GM21737 (cell line): ENCODE data around the gene KCNG4.
A peak's percentile ranks its signal among the peaks of the same experiment; 100 is the strongest.
"Not testable (repeated sequence)": the region's sequence is repeated elsewhere in the genome, so short reads cannot be mapped to it uniquely, and the experiment has no call there.

Experiments used
- ATAC-seq: cut with Tn5 transposase; IDR thresholded peaks from one replicate; pipeline ENCODE4 v1.9.1; 2021; ENCODE audit warnings: mild to moderate bottlenecking, moderate library complexity; ENCODE audit not compliant: unreplicated experiment

KCNG4 gene

GRCh38 chr16:84212154-84212553, 27.7 kb downstream of the KCNG4 start:
- ATAC-seq = no peak

DNA sequence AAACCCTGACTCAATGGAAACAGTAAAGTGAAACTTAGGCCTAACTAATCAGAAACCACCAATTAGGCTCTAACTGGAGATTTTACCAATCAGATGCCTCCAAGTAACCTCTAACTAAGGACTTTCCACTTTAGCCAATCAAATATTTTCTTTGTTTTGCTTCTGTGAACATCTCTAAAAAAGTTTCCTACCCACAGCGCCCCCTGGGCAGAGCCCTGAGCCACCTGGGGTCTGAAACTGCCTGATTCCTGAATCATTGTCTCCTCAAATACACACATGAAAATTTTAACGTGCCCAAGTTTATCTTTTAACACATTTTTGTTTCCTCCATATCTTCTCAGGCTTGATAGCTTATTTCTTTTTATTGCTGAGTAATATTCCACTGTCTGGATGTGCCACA, 29.8 kb downstream of the KCNG4 start:
- no peak for ATAC-seq

- no peak for ATAC-seq
Measured at GRCh38 chr16:84207879-84208278, 31.9 kb downstream of the KCNG4 start.

- ATAC-seq = no peak
Measured at GRCh38 chr16:84207251-84207650, 32.6 kb downstream of the KCNG4 start.

DNA sequence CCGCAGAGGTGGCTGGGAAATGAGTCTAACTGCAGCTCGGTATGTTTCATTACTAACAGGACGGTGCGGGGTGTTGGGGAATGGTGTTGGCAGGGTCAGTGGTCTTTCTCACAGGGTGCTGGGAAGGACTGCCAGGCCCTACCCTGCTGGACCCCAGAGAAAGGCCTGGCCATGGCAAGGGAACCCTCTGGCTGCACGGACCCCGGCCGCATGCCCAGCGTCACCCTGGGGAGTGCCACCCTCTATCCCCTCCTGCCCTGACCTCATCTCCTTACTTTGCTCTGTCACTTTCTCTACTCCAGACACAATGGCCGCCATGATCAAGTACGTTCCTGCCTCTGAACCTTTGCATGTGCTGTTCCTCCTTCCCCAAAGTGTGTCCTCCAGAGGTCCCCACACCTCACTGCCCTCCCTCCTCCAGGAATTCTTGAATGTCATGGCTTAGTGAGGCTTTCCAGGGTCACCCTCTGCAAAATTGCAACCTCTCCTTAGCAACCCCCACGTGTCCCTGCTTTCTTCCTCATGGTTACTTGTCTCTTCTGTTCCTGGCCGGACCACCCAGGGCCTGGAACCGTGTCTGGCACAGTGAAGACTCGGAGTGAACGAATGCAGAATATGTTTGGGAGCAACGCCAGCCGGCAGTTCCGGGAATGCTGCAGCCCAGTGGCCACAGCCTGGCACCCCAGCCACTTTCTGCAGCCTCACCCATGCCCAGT, 33.7 kb downstream of the KCNG4 start:
- no peak for ATAC-seq

DNA sequence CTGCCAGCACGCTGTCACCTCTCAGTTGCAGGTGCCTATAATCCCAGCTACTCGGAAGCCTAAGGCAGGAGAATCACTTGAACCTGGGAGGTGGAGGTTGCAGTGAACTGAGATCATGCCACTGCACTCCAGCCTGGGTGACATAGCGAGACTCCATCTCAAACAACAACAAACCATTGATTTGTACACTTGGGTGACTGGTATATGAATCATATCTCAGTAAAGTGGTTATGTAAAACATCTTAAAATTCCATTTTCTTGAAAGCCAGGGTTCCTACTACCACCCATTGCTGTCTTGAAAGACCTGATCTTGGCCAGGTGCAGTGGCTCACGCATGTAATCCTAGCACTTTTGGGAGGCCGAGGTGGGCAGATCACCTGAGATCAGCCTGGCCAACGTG, 34.7 kb downstream of the KCNG4 start:
- ATAC-seq = not testable (repeated sequence)

DNA sequence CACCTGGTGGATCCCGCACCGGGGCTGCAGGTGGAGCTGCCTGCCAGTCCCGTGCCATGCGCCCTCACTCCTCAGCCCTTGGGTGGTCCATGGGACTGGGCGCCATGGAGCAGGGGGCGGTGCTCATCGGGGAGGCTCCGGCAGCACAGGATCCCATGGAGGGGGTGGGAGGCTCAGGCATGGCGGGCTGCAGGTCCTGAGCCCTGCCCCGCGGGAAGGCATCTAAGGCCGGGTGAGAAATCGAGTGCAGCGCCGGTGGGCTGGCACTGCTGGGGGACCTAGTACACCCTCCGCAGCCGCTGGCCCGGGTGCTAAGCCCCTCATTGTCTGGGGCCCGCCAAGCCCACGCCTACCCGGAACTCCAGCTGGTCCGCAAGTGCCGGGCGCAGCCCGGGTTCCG, 35.3 kb downstream of the KCNG4 start:
- not testable (repeated sequence) for ATAC-seq

- no peak for ATAC-seq
Measured at GRCh38 chr16:84199861-84200260, 40.0 kb downstream of the KCNG4 start.

DNA sequence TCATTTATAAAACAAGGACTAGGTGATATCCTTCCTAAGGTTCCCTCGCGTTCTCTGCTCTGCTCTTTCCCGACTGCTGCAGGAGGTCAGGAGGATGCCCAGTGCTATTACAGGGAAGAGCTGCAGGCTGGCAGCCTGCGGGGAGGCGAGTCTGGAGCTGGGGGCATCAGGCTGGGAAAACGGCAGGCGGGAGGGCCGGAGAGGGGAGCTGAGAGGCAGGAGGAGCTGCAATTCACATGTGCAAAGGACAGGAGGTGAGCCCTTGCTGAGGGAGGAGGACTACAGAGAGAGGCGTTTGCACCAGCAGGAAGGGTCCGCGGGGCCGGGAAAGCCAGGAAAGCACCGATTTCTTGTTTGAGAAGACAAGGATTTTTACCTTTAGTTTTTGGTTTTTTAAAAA, 40.7 kb downstream of the KCNG4 start:
- no peak for ATAC-seq

DNA sequence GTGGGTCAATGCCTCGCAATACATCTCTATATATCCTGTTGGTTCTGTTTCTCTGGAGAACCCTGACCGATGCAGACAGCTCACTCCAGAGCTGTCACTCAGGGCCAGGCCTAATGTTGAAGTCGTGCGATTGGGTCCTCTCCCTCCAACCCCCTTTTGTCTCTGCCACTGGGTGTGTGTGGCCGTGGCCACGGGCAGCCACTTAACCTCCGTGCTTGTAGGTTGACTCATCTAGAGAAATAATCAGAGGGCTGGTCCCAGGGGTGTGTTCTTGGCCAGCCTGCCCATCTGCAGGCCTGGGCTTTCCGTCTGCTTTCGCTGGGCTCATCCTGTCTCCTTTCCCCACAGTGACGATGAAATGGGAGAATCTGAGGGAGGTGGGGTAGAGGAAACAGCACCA, 41.4 kb downstream of the KCNG4 start:
- no peak for ATAC-seq

DNA sequence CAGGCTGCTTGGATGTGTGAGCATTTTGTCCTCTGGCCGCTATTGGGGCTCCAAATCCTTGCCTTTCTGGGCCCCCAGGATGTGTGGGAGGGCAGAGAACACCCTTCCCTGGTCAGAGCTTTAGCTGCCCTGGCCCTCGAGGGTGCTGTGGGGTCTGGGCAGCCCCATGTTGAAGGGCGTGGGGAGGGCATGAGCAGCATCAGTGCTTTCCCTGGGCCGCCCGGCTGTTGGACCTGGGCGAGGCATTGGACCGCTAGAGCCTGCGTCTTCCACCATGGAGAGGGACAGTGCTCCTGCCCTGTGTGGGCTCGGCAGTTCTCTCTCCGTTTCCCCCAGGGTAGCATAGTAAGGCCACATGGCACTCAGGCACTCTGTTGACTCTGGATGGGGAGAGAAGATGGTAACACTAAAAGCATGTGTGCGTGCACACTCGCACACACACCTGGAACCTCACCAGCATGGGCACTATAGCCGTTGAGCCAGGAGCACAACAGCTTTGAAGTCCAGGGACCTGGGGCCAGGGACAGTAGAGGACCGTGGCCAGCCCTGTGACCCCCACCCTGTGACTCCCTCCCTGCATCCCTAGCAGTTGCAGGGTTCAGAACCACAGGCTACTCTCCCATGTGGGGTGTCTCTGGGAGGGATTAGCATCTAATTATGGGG, 42.2 kb downstream of the KCNG4 start:
- no peak for ATAC-seq

DNA sequence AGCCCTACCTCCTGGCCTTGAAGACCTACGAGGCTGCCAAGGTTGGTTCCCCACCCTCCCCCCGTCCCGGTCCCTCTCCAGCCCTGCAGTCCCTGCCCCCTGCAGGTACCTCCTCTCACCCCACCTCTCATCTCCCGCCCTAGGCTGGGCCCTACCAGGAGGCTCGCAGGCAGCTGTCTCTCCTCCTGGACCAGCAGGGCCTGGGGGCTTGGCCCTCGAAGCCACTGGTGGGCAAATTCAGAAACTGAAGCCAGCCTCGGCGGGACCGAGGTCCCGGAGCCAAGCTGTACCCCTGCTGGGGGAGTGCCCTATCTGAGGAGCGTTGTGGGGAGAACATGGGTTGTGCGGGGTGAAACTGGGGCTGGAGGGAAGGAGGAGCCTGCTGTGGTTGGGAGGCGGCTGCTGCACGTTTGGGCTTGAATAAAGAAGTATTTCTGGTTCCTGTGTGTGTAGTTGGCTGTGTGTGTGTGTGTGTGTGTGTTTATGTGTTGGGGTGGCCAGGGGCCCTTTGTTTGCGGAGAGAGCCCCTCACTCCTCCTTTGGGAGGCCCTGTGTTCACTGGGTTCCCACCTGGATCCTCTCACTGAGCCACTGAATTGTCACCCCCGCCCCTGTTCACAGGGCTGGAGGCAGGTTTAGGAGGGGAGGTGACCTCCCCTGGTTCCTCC, 43.0 kb downstream of the KCNG4 start:
- no peak for ATAC-seq

DNA sequence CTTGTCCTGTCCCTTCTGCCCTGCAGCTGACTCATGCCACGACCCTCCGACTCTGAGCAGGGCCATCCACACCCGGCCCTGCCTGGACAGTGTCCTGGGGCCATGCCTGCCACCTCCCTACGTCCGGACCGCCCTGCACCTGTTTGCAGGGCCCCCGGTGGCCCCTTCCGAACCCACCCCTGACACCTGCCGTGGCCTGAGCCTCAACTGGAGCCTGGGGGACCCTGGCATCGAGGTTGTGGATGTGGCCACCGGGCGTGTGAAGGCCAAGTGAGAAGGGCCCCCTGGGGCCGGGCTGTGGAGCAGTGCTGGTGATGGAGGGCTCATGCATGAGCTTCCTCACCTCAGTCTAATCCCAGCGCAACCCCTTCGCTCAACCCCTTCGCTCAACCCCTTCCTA, 43.7 kb downstream of the KCNG4 start:
- ATAC-seq = no peak

DNA sequence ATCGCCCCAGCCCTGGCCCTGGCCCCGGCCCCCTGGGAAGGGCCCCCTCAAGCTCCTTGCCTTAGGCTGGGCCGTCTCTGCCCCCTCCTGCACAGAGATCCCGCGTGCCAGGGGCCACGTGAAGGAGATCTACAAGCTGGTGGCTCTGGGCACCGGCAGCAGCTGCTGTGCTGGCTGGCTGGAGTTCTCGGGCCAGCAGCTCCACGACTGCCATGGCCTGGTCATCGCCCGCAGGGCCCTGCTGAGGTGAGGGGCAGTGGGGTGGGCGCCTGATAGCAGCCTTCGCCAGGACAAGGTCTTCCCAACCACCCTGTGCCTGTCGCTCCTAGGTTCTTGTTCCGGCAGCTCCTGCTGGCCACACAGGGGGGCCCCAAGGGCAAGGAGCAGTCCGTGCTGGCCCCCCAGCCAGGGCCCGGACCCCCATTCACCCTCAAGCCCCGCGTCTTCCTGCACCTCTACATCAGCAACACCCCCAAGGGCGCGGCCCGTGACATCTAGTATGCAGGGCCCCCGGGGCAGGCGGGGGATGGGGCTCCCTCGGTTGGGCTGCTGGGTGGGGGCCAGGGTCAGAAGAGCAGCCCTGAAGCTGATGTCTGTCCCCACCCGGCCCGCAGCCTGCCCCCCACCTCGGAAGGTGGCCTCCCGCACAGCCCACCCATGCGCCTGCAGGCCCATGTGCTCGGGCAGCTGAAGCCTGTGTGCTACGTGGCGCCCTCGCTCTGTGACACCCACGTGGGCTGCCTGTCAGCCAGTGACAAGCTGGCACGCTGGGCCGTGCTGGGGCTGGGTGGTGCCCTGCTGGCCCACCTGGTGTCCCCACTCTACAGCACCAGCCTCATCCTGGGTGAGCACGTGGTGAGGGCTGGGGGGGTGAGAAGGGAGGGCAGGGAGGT, 44.4 kb downstream of the KCNG4 start:
- ATAC-seq = no peak

- peak; percentile 57 for ATAC-seq
Measured at GRCh38 chr16:84194470-84195200, 45.2 kb downstream of the KCNG4 start.

- no peak for ATAC-seq
Measured at GRCh38 chr16:84194018-84194417, 45.8 kb downstream of the KCNG4 start.

DNA sequence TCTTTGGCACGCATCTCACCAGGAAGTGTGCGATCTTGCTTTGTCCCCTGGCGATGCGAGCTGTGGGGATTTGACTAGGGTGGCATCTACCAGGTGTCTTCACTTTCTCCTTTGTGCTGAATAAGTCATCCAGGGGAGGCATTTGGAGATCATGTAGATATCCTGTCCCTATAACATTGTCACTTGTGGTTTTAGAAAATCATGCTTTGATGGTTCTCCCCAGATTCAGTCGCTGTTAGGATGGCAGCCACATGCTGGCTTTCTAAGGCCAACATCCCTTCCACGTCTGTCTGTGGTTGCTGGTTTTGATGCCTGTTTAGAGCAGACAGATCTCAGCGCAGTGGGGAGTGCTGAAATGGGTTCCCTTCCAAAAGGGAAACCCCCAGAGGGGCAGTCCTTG, 46.3 kb downstream of the KCNG4 start:
- ATAC-seq = no peak

GRCh38 chr16:84191466-84191865, 48.3 kb downstream of the KCNG4 start:
- ATAC-seq = no peak

DNA sequence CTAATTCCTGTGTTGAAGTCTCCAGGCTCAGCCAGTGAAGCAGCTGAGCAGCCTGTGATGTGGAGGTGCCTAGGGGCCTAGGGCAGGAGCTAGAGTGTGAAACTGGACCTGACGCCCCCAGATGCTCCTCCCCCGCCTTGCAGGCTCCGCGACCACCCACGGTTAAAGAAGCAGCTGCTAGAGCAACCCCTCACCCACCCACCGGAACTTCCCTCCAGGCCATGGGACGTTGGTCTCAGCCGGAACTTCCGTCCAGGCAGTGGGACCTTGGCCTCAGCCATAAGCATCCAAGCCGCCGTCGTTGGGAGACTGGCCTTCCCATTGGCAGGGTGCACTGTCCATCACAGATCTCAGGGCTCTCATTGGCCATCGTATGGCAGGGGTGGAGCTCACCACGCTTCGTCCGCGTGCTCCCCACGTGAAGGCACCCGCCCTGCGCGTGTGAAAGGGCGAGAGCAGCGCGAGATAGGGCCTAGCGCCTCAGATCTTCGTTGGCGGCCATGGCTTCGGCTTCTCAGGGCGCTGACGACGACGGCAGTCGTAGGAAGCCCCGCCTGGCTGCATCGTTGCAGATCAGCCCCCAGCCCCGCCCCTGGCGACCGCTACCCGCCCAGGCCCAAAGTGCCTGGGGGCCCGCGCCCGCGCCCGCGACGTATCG, 49.0 kb downstream of the KCNG4 start, which contains the start of gene ADAD2:
TSS of gene ADAD2 (plus strand) at position 427 of the 658 bp plus-strand sequence. CDS start at position 501, 74 bp downstream.
- no peak for ATAC-seq
